Large intestine (tissue), 3 donors: ENCODE results near the gene PSMB5. TPM values are rescaled to one million over a fixed set of nuclear protein-coding genes. Genes with fewer than 3 reads are reported as not detected.

ENCODE experiments used
- DNase-seq, 2 donors: peaks; one replicate each; pipeline versions ENCODE4 v3.0.0 to v3.0.0-alpha.2; 2013
- H3K27ac ChIP-seq: one replicate; pipeline ENCODE4 v1.5.1; 2013; ENCODE audit warnings: low read length
- H3K27me3 ChIP-seq: 2 replicates; pipeline ENCODE4 v1.6.1; 2013; ENCODE audit warnings: low read length; ENCODE audit not compliant: control insufficient read depth, insufficient read depth
- H3K36me3 ChIP-seq: 2 replicates; pipeline ENCODE4 v1.6.1; 2013; ENCODE audit warnings: low read length; ENCODE audit not compliant: control insufficient read depth, insufficient read depth
- H3K4me1 ChIP-seq: one replicate; pipeline ENCODE4 v1.6.1; 2013; ENCODE audit warnings: low read length; ENCODE audit not compliant: control insufficient read depth, insufficient read depth
- H3K4me3 ChIP-seq: one replicate; pipeline ENCODE4 v1.5.1; 2013; ENCODE audit warnings: low read length
- H3K9me3 ChIP-seq: one replicate; pipeline ENCODE4 v1.6.1; 2013; ENCODE audit warnings: mild to moderate bottlenecking, low read depth, low read length, moderate library complexity; ENCODE audit not compliant: control insufficient read depth
- WGBS: methylation state at CpG from one replicate; pipeline ENCODE4 v1.1.5; 2013; ENCODE audit warnings: low lambda C conversion rate; ENCODE audit not compliant: insufficient coverage; 5-methylcytosine and 5-hydroxymethylcytosine counted together
- polyA plus RNA-seq: library from polyadenylated mRNA; unstranded; fragments of 120-200 nt; gene quantifications from one replicate; pipeline ENCODE4 v1.2.1, GENCODE V29; 2013

PSMB5 gene
- polyA plus RNA-seq, 1 donor = 112 TPM

DNA sequence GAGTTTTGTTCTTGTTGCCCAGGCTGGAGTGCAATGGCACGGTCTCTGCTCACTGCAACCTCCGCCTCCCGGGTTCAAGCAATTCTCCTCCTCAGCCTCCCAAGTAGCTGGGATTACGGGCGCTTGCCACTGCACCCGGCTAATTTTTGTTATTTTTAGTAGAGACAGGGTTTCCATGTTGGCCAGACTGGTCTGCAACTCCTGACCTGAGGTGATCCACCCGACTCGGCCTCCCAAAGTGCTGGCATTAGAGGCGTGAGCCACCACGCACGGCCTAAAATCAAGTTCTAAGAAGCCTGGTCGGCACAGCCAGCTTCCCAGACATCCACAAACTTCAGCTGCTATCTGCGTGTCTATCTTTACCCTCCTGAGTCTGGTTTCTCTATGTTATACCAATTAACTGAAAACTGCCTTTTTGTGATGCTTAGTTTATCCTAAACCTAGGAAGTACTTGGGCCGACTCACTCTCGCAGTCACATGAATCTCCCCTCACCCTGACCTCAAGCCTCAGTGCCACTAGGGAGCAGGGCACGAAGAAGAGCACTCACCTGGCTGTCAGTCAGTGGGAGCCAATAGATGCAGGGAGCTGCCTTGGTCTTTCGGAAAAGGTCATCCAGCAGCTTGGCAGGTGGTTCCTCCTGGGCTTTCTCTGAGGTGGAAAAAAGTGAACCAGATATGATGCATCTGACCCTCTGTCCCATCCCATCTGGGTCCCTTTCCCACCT lies 26.0 kb upstream of the PSMB5 start:
- peaks cover 66% of the 10 kb centered on the region for H3K36me3 ChIP-seq
- no peaks in the 10 kb centered on the region for H3K9me3 ChIP-seq
- no peak overlapping the region for H3K27ac ChIP-seq
- no peaks in the 10 kb centered on the region for H3K27me3 ChIP-seq
- H3K4me1 ChIP-seq = peaks cover 13% of the 10 kb centered on the region
- no peak overlapping the region for H3K4me3 ChIP-seq
- no peak for DNase-seq
- no CpG with 5 or more reads among the region's 17 CpGs for WGBS

GRCh38 chr14:23058654-23059504 lies 24.2 kb upstream of the PSMB5 start:
- H3K27me3 ChIP-seq = no peaks in the 10 kb centered on the region
- peaks cover 13% of the 10 kb centered on the region for H3K4me1 ChIP-seq
- peaks cover 48% of the 10 kb centered on the region for H3K36me3 ChIP-seq
- H3K9me3 ChIP-seq = no peaks in the 10 kb centered on the region
- H3K27ac ChIP-seq = no peak overlapping the region
- 92% methylated on average over 7 of the region's 32 CpGs for WGBS
- no peak overlapping the region for H3K4me3 ChIP-seq
- DNase-seq = no peak

GRCh38 chr14:23057757-23058653 lies 23.3 kb upstream of the PSMB5 start:
- peaks cover 42% of the 10 kb centered on the region for H3K36me3 ChIP-seq
- H3K27ac ChIP-seq = peak overlapping the region; percentile 48
- no peaks in the 10 kb centered on the region for H3K9me3 ChIP-seq
- H3K27me3 ChIP-seq = no peaks in the 10 kb centered on the region
- peak; percentile 84 to 87 for DNase-seq
- H3K4me1 ChIP-seq = peaks cover 13% of the 10 kb centered on the region
- no CpG with 5 or more reads among the region's 51 CpGs for WGBS
- peak overlapping the region; percentile 69 for H3K4me3 ChIP-seq

DNA sequence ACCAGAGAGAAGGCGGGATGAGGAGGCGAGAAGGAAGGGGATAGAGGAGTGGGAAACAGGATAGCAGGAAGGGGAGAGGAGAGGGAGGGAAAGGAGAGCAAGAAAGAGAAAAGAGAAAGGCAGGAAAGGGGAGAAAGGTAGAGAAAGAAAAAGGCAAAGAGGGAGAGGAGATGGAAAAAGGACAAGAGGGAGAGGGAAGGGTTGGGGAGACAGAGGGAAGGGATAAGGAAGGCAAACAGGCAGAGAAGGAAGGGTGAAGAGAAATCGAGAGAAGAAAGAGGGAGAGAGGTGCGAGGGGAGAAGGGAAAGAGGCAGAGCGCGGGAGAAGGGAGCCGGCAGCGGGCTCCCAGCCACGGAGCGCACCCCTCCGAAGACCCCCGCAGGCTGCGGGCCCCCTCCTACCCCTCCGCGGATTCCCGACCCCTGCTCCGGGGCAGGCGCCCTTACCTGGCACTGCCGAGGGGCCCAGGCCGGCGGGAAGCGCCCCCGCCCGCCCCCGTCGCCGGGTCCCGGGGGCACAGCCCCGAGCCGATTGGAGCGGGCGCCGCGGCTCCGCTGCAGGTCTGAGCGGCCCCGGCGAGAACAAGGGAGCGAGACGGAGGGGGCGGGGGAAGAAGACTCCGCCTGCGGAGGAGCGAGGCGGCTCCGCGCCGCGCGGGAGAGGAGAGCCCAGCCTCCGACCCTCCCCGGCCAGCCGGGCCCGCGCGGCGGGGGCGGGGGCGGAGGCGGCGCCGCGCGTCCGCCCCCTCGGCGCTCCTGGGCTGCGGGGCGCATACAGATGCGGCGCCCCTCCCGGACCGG lies 22.5 kb upstream of the PSMB5 start, which contains the start of gene CDH24:
TSS of gene CDH24 (minus strand) at position 565 of the 801 bp plus-strand sequence. CDS start 1,787 bp downstream, outside the sequence.
- 0% methylated on average over 3 of the region's 73 CpGs for WGBS
- Histone ChIP-seq H3K9me3 (no peaks in the 10 kb centered on the region), H3K27ac (peak within 1 kb of the TSS; percentile 48), H3K36me3 (peaks cover 33% of the 10 kb centered on the region), H3K4me3 (peak within 1 kb of the TSS; percentile 69), H3K4me1 (peaks cover 13% of the 10 kb centered on the region), H3K27me3 (no peaks in the 10 kb centered on the region)
- peak; percentile 55 to 77 for DNase-seq

- H3K27ac ChIP-seq = no peak overlapping the region
- H3K36me3 ChIP-seq = peaks cover 29% of the 10 kb centered on the region
- H3K4me3 ChIP-seq = peak overlapping the region; percentile 43
- peak; percentile 54 to 69 for DNase-seq
- H3K4me1 ChIP-seq = peaks cover 13% of the 10 kb centered on the region
- H3K27me3 ChIP-seq = no peaks in the 10 kb centered on the region
- 0% methylated on average over 1 of the region's 17 CpGs for WGBS
- H3K9me3 ChIP-seq = no peaks in the 10 kb centered on the region
These were observed 21.6 kb upstream of the PSMB5 start for GRCh38 chr14:23056145-23056955.

DNA sequence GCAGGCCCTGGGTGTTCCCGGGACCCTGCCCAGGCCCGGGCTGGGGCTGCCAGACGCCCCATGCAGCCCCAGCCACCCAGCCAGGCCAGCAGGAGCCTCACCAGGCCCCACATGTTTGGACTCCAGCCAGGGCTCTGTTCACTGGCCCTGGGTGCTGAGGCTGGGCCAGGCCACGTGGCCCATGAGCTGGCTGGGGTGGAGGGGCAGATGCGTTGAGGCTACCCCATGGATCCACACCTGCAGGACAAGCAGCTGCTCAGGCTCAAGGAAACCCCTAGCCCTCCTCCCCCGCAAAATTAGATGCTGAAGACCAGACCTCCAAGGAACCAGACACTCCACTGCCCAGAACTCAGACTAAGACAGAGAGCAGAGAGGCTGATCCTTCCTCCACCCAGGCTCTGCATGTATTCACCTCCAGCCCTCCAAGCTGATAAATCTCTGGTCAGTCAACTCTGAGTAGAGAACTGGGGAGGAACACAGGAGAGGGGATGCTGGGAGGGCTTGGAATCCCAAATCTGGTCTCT lies 21.0 kb upstream of the PSMB5 start:
- Histone ChIP-seq H3K27ac (no peak overlapping the region), H3K36me3 (peaks cover 23% of the 10 kb centered on the region), H3K4me1 (peaks cover 13% of the 10 kb centered on the region), H3K27me3 (no peaks in the 10 kb centered on the region), H3K9me3 (no peaks in the 10 kb centered on the region), H3K4me3 (no peak overlapping the region)
- no CpG with 5 or more reads among the region's 6 CpGs for WGBS
- no peak for DNase-seq

DNA sequence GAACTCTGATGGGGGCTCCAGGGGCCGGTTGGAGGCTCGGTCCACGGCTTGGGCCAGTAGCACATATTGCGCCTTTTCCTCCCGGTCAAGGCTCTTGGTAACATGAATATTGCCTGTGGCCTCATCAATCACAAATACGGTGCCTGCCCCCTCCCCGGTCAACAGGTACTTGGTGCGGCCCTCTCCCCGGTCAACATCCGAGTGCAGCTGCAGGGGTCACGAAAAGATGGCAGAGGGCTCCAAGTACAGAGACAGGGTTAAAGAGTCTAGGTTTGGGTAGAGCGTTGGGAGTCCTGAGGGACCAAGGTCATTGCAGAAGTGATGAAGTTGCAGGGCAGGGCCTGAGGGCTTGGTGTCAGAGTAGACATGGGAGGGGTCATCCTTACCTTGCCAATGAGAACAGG lies 20.4 kb upstream of the PSMB5 start:
- Histone ChIP-seq H3K4me1 (peaks cover 13% of the 10 kb centered on the region), H3K27ac (no peak overlapping the region), H3K4me3 (no peak overlapping the region), H3K27me3 (no peaks in the 10 kb centered on the region), H3K9me3 (no peaks in the 10 kb centered on the region), H3K36me3 (peaks cover 18% of the 10 kb centered on the region)
- no peak for DNase-seq
- no CpG with 5 or more reads among the region's 12 CpGs for WGBS

DNA sequence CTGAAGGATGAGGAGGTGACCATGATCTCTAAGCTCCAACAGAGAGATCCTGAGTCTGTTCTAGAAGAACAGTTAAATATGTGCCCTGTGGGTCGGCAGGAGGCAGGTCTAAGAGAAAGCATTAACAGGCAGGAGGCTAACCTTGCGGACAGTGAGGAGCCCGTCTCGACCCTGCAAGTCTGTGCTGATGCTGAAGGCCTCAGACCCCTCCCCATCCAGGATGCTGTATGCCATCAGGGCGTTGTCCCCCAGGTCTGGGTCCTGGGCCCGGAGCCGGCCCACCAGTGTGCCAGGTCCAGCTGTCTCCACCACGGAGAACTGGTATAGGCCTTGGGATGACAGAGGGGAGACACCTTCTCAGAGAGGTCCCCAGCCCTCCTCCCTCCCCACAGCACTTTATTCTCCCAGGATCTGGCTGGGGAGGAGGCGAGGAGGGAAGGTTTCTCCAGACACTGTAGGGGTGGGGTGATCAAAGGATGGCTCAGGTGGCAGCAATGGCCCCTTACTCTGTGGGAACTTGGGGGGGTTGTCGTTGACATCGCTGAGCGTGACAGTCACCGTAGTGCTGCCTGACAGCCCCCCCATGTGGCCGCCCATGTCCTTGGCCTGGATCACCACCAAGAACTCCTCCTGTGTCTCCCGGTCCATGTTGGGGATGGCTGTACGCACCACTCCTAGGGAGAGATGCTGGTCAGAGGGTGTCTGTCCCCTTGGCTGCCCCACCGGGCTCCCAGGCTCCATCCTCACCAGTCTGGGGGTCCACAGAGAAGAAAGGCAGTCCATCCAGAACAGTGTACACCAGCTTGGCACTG lies 19.5 kb upstream of the PSMB5 start:
- no peaks in the 10 kb centered on the region for H3K9me3 ChIP-seq
- no peaks in the 10 kb centered on the region for H3K27me3 ChIP-seq
- H3K36me3 ChIP-seq = peaks cover 10% of the 10 kb centered on the region
- WGBS = no CpG with 5 or more reads among the region's 17 CpGs
- H3K27ac ChIP-seq = no peak overlapping the region
- DNase-seq = no peak
- peaks cover 13% of the 10 kb centered on the region for H3K4me1 ChIP-seq
- no peak overlapping the region for H3K4me3 ChIP-seq
